ENCODE results near the gene SGTB. TPM values are rescaled to one million over a fixed set of nuclear protein-coding genes. Genes with fewer than 3 reads are reported as not detected.
"Not testable (repeated sequence)": the region's sequence is repeated elsewhere in the genome, so short reads cannot be mapped to it uniquely, and the experiment has no call there.

Gene SGTB
- total RNA-seq, 1 donor from 2014 or later: 7.6 TPM

DNA sequence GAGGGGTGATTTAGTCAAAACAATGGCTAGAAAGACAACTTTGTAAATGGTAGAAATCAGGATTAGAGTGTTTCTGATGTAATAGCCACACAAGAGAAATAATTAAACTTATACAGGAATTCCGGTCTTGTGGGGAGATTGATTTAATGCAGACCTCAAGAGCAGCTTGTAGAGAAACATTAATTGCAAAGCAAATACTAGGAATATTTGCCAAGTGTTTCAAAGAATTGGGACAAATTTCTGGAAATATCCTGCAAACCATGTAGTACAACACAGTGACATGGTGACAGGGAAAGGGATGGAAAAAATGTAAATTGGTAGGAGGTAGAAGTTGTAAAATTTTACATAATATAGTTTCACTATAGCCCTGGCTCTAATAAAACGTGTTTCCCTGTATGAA, 29.0 kb upstream of the SGTB start:
- Mint-ChIP-seq H3K27me3 (ENCODE audit: low read depth) (no peaks in the 10 kb centered on the region), H3K4me1 (ENCODE audit: low read depth) (no peaks in the 10 kb centered on the region), H3K4me3 (ENCODE audit: low read depth) (no peak overlapping the region), H3K27ac (no peak overlapping the region), H3K36me3 (ENCODE audit: low read depth) (no peaks in the 10 kb centered on the region), H3K9me3 (no peaks in the 10 kb centered on the region)
- intact Hi-C loops (cut with micrococcal nuclease): no loop called here
- DNase-seq (ENCODE audit: low spot score): no peak

DNA sequence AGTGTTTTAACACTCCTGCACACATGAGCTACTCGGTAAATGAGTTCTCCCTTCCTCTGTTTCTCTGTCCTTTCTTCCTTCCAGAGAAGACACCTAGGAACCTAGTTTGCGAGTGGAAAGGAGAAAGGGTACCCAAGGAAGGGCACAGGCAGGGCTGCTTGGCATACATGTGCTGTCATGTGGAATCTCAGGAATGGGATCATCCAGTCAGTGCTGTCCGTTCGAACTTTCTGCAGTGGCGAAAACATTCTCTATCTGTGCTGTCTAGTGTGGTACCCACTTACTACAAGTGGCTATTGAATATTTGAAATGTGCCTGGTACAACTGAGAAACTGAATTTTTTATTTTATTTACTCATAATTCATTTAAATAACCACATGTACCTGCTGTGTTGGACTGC, 28.0 kb upstream of the SGTB start:
- intact Hi-C loops (cut with micrococcal nuclease): no loop called here

DNA sequence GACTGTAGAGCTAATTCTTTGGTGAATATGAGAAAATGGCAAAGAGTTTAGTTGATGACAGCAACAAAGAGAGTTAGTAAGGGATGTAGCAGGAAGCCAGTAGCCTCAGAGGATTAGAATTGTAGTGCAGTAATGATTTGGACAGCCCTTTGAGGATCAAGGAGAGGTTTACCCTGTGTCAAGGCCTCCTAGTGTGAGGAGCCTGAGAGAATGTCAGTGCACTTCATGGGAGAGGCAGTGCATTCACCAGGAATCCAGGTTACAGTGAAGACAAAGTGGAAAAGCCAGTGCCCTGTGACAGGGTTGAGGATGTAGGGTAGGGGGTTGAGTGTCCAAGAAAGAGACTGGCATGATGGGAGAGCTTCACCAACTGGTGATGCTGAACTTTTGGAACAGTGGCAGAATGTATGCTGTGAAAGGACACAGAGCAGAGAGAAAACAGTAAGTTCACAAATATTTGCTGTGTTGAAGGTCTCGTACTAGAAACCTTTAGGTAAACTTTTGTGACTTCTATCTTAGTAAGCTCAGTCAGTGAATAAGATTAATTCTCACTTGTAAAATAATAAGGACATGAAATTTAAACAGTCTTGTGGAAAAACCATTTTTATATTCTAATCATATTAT, 27.4 kb upstream of the SGTB start:
- no peak overlapping the region for H3K27ac Mint-ChIP-seq
- no peak for DNase-seq (ENCODE audit: low spot score)
- intact Hi-C loops (cut with micrococcal nuclease): no loop called here
- no peaks in the 10 kb centered on the region for H3K27me3 Mint-ChIP-seq (ENCODE audit: low read depth)
- H3K4me1 Mint-ChIP-seq (ENCODE audit: low read depth): no peaks in the 10 kb centered on the region
- no peak overlapping the region for H3K4me3 Mint-ChIP-seq (ENCODE audit: low read depth)
- no peaks in the 10 kb centered on the region for H3K9me3 Mint-ChIP-seq
- H3K36me3 Mint-ChIP-seq (ENCODE audit: low read depth): no peaks in the 10 kb centered on the region

More for the DNA sequence above, 28.0 kb upstream of the SGTB start:
- no peaks in the 10 kb centered on the region for H3K36me3 Mint-ChIP-seq (ENCODE audit: low read depth)
- H3K4me3 Mint-ChIP-seq (ENCODE audit: low read depth): no peak overlapping the region
- no peaks in the 10 kb centered on the region for H3K4me1 Mint-ChIP-seq (ENCODE audit: low read depth)
- H3K9me3 Mint-ChIP-seq: no peaks in the 10 kb centered on the region
- no peak overlapping the region for H3K27ac Mint-ChIP-seq
- H3K27me3 Mint-ChIP-seq (ENCODE audit: low read depth): no peaks in the 10 kb centered on the region
- DNase-seq (ENCODE audit: low spot score): no peak

DNA sequence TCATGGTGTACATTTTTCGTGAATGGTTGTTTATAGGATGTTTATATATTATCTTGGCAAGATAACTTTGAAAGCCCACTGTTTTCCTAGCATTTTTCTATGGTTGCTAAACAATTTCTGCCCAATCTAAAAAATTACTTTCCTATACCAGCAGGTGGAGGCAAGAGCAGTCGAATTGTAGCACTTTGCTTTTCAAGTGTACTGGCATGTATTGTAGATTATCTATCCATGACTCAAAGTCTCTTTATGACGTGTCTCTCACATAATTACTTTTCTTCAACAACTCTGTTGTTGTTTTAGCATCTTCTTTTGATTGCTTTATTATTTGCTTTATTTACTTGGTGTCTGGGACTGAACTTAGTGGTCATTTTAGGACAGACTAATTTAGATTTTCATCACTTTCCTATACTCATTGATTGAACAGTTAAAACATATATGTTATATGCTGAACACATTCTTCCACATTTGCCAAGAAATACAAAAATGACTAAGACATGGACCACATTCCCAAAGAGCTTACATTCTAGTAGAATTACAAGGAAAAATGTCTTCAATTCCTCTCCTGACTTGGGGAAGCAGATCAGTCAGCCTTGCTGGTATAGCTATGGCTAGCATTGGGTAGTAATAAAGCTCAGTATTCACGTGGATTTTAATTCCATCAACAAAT, 20.8 kb upstream of the SGTB start:
- Mint-ChIP-seq H3K36me3 (ENCODE audit: low read depth) (no peaks in the 10 kb centered on the region), H3K4me1 (ENCODE audit: low read depth) (peaks cover 12% of the 10 kb centered on the region), H3K4me3 (ENCODE audit: low read depth) (no peak overlapping the region), H3K27ac (no peak overlapping the region), H3K27me3 (ENCODE audit: low read depth) (no peaks in the 10 kb centered on the region), H3K9me3 (peaks cover 4% of the 10 kb centered on the region)
- DNase-seq (ENCODE audit: low spot score): no peak
- intact Hi-C loops (cut with micrococcal nuclease): loop anchor here (2.0 to 5.0 kb wide), 3 partner anchors 182 to 425 kb away; partner anchors contain the start of gene SREK1

DNA sequence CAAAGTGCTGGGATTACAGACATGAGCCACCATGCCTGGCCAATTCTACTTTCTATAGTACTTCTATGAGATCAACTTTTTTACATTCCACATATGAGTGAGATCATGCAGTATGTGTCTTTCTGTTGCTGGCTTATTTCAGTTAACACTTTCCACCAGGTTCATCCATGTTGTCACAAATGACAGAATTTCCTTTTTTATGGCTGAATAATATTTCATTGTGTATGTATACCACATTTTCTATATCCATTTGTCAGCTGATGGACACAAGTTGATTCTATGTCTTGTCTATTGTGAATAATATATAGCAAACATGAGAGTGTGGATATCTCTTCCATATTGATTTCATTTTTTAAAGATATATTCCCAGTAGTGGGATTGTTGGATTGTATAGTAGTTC, 17.3 kb upstream of the SGTB start:
- Mint-ChIP-seq H3K4me1 (ENCODE audit: low read depth) (peaks cover 16% of the 10 kb centered on the region), H3K4me3 (ENCODE audit: low read depth) (no peak overlapping the region)
- no peak for DNase-seq (ENCODE audit: low spot score)

DNA sequence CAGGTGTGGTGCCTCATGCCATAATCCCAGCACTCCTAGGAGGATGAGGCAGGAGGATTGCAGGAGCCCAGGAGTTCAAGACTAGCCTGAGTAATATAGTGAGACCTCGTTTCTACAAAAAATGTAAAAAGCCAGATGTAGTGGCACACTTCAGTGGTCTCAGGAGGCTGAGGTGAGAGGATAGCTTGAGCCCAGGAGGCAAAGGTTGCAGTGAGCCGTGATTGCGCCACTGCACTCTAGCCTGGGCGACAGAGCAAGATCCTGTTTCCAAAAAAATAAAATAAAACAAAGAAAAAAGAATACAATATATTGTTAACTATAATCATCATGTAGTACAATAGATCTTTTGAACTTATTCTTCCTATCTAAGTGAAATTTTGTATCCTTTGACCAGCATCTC, 16.4 kb upstream of the SGTB start:
- Mint-ChIP-seq H3K4me1 (ENCODE audit: low read depth) (peaks cover 16% of the 10 kb centered on the region), H3K27ac (no peak overlapping the region)
- intact Hi-C loops (cut with micrococcal nuclease): no loop called here

More for the DNA sequence above, 17.3 kb upstream of the SGTB start:
- intact Hi-C loops (cut with micrococcal nuclease): no loop called here
- Mint-ChIP-seq H3K9me3 (peaks cover 4% of the 10 kb centered on the region), H3K27me3 (ENCODE audit: low read depth) (no peaks in the 10 kb centered on the region), H3K27ac (no peak overlapping the region), H3K36me3 (ENCODE audit: low read depth) (no peaks in the 10 kb centered on the region)

DNA sequence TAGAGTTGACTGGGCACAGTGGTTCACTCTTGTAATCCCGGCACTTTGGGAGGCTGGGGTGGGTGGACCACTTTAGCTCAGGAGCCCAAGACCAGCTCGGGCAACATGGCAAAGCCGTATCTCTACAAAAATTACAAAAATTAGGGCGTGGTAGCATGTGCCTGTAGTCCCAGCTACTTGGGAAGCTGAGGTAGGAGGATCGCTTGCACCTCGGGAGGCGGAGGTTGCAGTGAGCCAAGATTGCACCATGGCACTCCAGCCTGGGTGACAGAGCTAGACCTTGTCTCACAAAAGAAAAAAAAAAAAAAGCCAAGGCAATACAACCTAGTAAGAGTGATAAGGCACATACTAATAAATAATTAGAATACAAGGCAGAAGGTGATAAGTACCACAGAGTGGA, 15.9 kb upstream of the SGTB start:
- intact Hi-C loops (cut with micrococcal nuclease): no loop called here
- Mint-ChIP-seq H3K4me1 (ENCODE audit: low read depth) (peaks cover 14% of the 10 kb centered on the region), H3K36me3 (ENCODE audit: low read depth) (no peaks in the 10 kb centered on the region)

More for the DNA sequence above, 16.4 kb upstream of the SGTB start:
- DNase-seq (ENCODE audit: low spot score): no peak
- Mint-ChIP-seq H3K4me3 (ENCODE audit: low read depth) (no peak overlapping the region), H3K27me3 (ENCODE audit: low read depth) (no peaks in the 10 kb centered on the region), H3K9me3 (peaks cover 4% of the 10 kb centered on the region), H3K36me3 (ENCODE audit: low read depth) (no peaks in the 10 kb centered on the region)

DNA sequence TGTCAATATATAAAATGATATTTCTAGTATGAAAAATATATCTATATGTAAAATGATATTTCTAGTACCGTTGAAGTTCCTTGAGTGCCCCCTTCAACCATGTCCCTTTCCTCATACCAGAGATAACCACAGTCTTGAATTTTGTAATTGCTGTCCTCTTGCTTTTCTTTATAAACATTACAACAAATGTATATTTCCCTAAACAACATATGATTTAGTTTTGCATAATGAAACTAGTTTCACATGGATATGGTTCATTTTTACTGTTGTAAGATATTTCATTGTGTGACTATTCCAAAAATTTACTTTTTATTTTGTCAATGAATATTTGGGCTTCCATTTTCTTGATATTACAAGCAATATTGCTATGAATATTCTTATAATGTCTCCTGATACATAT, 14.1 kb upstream of the SGTB start:
- Mint-ChIP-seq H3K27ac (no peak overlapping the region), H3K4me3 (ENCODE audit: low read depth) (no peak overlapping the region), H3K9me3 (peaks cover 4% of the 10 kb centered on the region), H3K4me1 (ENCODE audit: low read depth) (peaks cover 9% of the 10 kb centered on the region), H3K27me3 (ENCODE audit: low read depth) (no peaks in the 10 kb centered on the region), H3K36me3 (ENCODE audit: low read depth) (no peaks in the 10 kb centered on the region)
- no peak for DNase-seq (ENCODE audit: low spot score)
- intact Hi-C loops (cut with micrococcal nuclease): no loop called here

More for the DNA sequence above, 15.9 kb upstream of the SGTB start:
- Mint-ChIP-seq H3K27ac (no peak overlapping the region), H3K27me3 (ENCODE audit: low read depth) (no peaks in the 10 kb centered on the region), H3K9me3 (peaks cover 4% of the 10 kb centered on the region), H3K4me3 (ENCODE audit: low read depth) (no peak overlapping the region)
- no peak for DNase-seq (ENCODE audit: low spot score)

DNA sequence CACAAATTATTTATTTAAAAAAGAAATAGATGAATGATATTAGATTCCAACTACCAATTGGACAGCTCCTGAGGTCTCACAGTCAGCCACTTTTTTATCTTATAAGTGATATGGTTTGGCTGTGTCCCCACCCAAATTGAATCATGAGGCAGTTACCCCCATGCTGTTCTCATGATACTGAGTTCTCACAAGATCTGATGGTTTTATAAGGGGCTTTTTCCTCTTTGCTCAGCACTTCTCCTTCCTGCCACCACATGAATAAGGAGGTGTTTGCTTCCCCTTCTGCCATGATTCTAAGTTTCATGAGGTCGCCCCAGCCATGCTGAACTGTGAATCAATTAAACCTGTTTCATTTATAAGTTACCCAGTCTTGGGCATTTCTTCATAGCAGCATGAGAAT, 13.0 kb upstream of the SGTB start:
- Mint-ChIP-seq H3K27me3 (ENCODE audit: low read depth) (no peaks in the 10 kb centered on the region), H3K4me3 (ENCODE audit: low read depth) (no peak overlapping the region), H3K4me1 (ENCODE audit: low read depth) (peaks cover 5% of the 10 kb centered on the region), H3K9me3 (peaks cover 4% of the 10 kb centered on the region), H3K36me3 (ENCODE audit: low read depth) (no peaks in the 10 kb centered on the region), H3K27ac (no peak overlapping the region)
- DNase-seq (ENCODE audit: low spot score): no peak
- intact Hi-C loops (cut with micrococcal nuclease): no loop called here

DNA sequence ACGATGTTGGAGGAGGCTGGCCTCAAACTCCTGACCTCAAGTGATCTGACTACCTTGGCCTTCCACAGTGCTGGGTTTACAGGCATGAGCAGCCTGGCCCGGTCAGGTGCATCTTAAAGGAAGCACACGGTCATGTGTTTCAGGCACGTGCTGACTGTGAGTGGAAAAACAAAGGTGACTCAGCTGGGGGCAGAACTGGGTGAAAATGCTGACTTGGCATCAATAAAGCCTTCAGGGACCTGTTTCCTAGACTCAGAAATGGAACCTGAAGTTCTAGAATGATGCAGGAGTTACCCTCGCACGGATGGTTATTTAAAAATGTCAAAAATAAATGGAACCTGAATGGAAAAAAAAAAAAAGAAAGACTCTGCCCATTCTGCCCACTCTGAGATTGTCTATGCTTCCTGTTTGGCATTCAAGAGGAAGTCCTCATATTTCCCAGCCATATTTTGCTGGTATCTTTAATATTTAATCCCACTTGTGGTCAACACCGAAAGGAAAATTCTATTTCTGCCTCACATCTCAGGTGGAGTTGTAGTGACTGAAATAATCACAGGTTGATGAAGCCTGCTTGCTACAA, 12.4 kb upstream of the SGTB start:
- H3K36me3 Mint-ChIP-seq (ENCODE audit: low read depth): not testable (repeated sequence)

DNA sequence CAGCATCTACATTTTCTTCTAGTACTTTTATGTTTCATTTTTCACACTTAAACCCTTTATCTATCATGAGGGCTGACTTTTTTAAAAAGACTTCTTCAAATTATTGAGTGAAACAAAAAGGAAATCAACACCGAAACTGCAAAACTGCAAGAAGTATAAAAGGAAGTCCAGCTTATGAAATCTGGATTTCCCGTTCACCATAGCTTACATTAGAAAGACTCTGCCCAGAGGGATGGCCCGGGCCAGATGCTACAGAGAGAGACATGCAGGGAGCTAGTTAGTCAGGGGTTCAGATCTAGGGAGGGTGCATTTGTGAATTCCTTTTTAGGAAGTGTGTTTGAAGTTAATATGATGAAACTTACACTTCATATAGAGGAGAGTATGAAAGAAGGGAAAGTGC, 10.1 kb upstream of the SGTB start:
- intact Hi-C loops (cut with micrococcal nuclease); H3K4me3 Mint-ChIP-seq (ENCODE audit: low read depth); H3K4me1 Mint-ChIP-seq (ENCODE audit: low read depth); H3K27ac Mint-ChIP-seq; H3K9me3 Mint-ChIP-seq; DNase-seq (ENCODE audit: low spot score); H3K27me3 Mint-ChIP-seq (ENCODE audit: low read depth); H3K36me3 Mint-ChIP-seq (ENCODE audit: low read depth): not testable (repeated sequence)

More for the DNA sequence above, 12.4 kb upstream of the SGTB start:
- H3K4me3 Mint-ChIP-seq (ENCODE audit: low read depth); DNase-seq (ENCODE audit: low spot score); H3K27ac Mint-ChIP-seq; intact Hi-C loops (cut with micrococcal nuclease); H3K9me3 Mint-ChIP-seq; H3K4me1 Mint-ChIP-seq (ENCODE audit: low read depth); H3K27me3 Mint-ChIP-seq (ENCODE audit: low read depth): not testable (repeated sequence)

DNA sequence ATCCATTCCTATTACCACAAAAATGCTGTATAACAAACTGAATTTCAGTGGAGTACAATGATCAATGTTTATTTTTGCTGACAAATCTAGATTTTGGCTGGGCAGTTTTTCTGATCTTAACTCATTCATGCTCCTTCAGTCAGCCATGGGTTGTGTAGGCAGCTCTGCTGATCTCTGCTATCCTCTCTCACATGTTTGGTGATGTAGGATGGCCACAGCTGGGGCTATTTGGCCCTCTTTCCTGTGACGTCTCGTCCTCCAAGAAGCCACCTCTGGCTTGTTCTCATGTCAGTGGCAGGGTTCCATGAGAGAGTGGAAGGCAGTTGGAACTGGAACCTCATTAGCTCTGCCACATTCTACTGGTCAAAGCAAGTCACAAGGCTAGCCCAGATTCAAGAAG, 9.0 kb upstream of the SGTB start:
- no peak overlapping the region for H3K4me3 Mint-ChIP-seq (ENCODE audit: low read depth)
- H3K9me3 Mint-ChIP-seq: no peaks in the 10 kb centered on the region
- DNase-seq (ENCODE audit: low spot score): no peak
- no peaks in the 10 kb centered on the region for H3K36me3 Mint-ChIP-seq (ENCODE audit: low read depth)
- H3K27ac Mint-ChIP-seq: no peak overlapping the region
- no peaks in the 10 kb centered on the region for H3K27me3 Mint-ChIP-seq (ENCODE audit: low read depth)
- peaks cover 3% of the 10 kb centered on the region for H3K4me1 Mint-ChIP-seq (ENCODE audit: low read depth)
- intact Hi-C loops (cut with micrococcal nuclease): no loop called here

DNA sequence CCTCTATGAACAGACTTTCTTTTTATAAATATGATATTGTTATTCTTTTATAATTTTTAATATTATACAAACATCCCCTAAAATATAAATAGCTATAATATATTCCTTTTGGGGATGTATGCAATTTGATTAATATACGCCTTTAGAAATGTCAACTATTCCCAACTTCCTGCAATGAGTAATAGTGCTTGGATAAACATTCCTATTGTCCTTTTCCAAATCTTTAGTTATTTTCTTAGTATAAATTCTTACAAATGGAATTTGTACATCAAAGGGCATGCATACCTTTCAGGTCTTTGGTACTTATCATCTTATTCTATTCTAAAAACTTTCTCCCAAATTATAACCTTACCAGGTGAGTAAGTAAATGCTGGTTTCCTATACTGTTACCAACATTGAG, 6.3 kb upstream of the SGTB start:
- H3K4me1 Mint-ChIP-seq (ENCODE audit: low read depth): peaks cover 9% of the 10 kb centered on the region
- DNase-seq (ENCODE audit: low spot score): no peak
- H3K4me3 Mint-ChIP-seq (ENCODE audit: low read depth): no peak overlapping the region
- H3K27ac Mint-ChIP-seq: no peak overlapping the region
- intact Hi-C loops (cut with micrococcal nuclease): no loop called here
- no peaks in the 10 kb centered on the region for H3K36me3 Mint-ChIP-seq (ENCODE audit: low read depth)
- H3K27me3 Mint-ChIP-seq (ENCODE audit: low read depth): no peaks in the 10 kb centered on the region
- no peaks in the 10 kb centered on the region for H3K9me3 Mint-ChIP-seq
